ENCODE data around the gene DLGAP3. TPM values are rescaled to one million over a fixed set of nuclear protein-coding genes. Genes with fewer than 3 reads are reported as not detected.

DLGAP3 gene
- total RNA-seq, 1 experiment from 2014 or later: 9.2 TPM

DNA sequence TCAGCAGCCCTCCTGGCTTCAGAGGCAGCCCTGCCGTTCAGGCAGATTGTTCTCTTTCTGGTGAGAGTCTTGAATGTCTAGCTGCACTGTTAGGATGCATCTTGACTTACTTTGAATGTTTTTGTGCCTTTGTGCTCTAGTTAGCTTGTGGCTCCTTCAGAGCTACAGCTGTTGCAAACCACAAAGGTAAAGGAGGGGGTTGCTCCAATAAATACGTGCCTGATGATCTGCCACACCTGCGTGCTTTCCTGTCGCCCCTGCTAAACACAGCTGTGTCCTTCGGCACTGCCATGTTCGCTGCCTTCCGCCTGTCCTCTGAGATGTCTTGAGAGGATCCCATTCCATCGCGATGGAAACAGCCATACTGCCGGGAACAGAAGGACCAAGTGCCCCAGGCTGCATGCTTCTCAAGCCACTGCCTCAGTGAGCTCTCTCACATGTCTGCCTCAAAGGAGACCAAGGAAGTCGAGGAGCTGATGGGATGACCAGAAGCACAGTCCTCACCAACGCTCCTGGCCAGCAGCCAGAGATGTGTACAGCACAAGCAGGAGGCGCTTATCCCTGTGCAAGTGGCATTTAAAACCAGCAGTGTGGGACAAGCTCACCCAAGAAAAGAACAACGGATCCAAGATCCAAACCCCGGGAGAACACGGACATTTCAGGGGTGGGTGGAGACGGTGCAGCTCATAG is 57.9 kb downstream of the DLGAP3 start:
- H3K27me3 ChIP-seq (ENCODE audit: control insufficient read depth, insufficient read depth, low read length): peaks cover 6% of the 10 kb centered on the region; the same call in 1 of the 2 replicates
- no peak for DNase-seq
- H3K36me3 ChIP-seq (replicated peaks; ENCODE audit: control insufficient read depth, insufficient read depth, low read length): no peaks in the 10 kb centered on the region
- H3K4me3 ChIP-seq (ENCODE audit: insufficient read depth, low read depth, low read length): no peak overlapping the region

- peak; percentile 38 for DNase-seq
- H3K27me3 ChIP-seq (ENCODE audit: control insufficient read depth, insufficient read depth, low read length): peaks cover 16% of the 10 kb centered on the region; the same call in 1 of the 2 replicates
- no peaks in the 10 kb centered on the region for H3K36me3 ChIP-seq (replicated peaks; ENCODE audit: control insufficient read depth, insufficient read depth, low read length)
- no peak overlapping the region for H3K4me3 ChIP-seq (ENCODE audit: insufficient read depth, low read depth, low read length)
Measured at GRCh38 chr1:34870395-34870794, 59.1 kb downstream of the DLGAP3 start.

GRCh38 chr1:34869760-34870159 is 59.7 kb downstream of the DLGAP3 start:
- peaks cover 21% of the 10 kb centered on the region for H3K27me3 ChIP-seq (ENCODE audit: control insufficient read depth, insufficient read depth, low read length)
- no peaks in the 10 kb centered on the region for H3K36me3 ChIP-seq (replicated peaks; ENCODE audit: control insufficient read depth, insufficient read depth, low read length)
- no peak for DNase-seq
- H3K4me3 ChIP-seq (ENCODE audit: insufficient read depth, low read depth, low read length): no peak overlapping the region

DNA sequence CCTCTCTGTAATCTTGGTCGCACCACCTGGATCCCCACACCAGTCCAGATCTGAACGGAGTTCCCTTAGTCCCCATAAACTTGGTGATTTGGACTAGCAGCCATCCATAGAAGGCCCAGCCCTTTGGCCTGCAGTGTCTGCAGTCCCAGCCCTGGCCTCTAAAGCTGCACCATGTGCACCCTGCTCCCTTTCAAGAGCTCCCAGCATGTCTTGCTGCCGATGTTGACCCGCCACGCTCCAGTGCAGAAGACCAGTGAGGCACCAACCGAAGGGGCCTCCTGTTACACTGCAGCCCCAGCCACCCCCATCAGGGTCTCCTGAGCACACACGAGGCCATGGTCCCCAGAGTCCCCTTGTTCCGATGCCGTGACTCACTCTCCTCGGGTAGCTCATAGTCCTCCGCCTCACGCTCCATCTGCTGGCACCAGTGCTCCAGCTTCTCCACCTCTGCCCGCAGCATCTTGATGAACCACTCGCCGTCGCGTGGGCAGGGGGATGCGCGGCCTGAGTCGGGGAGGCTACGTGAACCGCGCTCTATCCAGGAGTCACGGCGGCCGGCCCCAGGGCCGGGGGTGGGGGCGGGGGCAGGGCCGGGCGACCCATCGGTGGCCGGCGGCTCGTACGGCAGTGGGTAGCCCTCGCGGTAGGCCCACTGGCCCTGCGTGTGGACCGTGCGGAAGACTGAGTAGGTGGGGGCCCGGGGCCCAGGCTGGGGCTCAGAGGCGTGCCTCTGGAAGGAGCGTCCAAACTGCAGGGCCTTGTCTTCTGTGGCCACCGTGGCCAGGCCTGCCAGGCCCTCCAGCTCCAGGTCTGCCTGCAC is 61.0 kb downstream of the DLGAP3 start:
- Histone ChIP-seq H3K27me3 (ENCODE audit: control insufficient read depth, insufficient read depth, low read length) (peaks cover 30% of the 10 kb centered on the region), H3K4me3 (ENCODE audit: insufficient read depth, low read depth, low read length) (no peak overlapping the region), H3K36me3 (replicated peaks; ENCODE audit: control insufficient read depth, insufficient read depth, low read length) (no peaks in the 10 kb centered on the region)
- DNase-seq: peak; percentile 30

GRCh38 chr1:34867415-34867814 is 62.0 kb downstream of the DLGAP3 start:
- H3K27me3 ChIP-seq (ENCODE audit: control insufficient read depth, insufficient read depth, low read length): peaks cover 30% of the 10 kb centered on the region
- H3K4me3 ChIP-seq (ENCODE audit: insufficient read depth, low read depth, low read length): no peak overlapping the region
- no peaks in the 10 kb centered on the region for H3K36me3 ChIP-seq (replicated peaks; ENCODE audit: control insufficient read depth, insufficient read depth, low read length)
- no peak for DNase-seq

GRCh38 chr1:34866762-34867109 is 62.7 kb downstream of the DLGAP3 start:
- peaks cover 30% of the 10 kb centered on the region for H3K27me3 ChIP-seq (ENCODE audit: control insufficient read depth, insufficient read depth, low read length)
- H3K36me3 ChIP-seq (replicated peaks; ENCODE audit: control insufficient read depth, insufficient read depth, low read length): no peaks in the 10 kb centered on the region
- DNase-seq: no peak
- peak overlapping the region; percentile 75; the same call in 1 of the 2 replicates for H3K4me3 ChIP-seq (ENCODE audit: insufficient read depth, low read depth, low read length)

GRCh38 chr1:34865981-34866761 is 63.3 kb downstream of the DLGAP3 start:
- peak; percentile 95 for DNase-seq
- Histone ChIP-seq H3K36me3 (replicated peaks; ENCODE audit: control insufficient read depth, insufficient read depth, low read length) (no peaks in the 10 kb centered on the region), H3K4me3 (ENCODE audit: insufficient read depth, low read depth, low read length) (peak overlapping the region; percentile 75), H3K27me3 (ENCODE audit: control insufficient read depth, insufficient read depth, low read length) (peaks cover 30% of the 10 kb centered on the region)

DNA sequence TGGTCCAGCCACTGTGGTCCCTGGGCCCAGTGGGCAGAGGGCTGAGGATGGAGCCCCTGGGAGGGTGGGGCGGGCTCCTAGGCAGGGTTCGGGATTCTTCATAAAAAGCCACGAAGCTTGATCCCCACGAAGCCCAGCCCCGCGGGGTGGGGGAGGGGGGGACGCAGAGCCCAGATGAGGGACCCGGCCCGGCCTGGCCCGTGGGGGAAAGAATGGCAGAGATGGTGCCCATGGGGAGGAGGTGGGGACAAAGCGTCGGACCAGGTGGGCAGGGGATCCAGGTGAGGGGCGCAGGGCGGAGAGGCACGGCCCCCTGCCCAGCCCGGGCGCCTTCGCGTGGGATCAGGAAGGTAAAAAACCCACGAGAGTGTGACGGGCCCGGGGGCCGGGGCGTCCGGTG is 63.9 kb downstream of the DLGAP3 start:
- no peaks in the 10 kb centered on the region for H3K36me3 ChIP-seq (replicated peaks; ENCODE audit: control insufficient read depth, insufficient read depth, low read length)
- DNase-seq: peak; percentile 80
- peaks cover 30% of the 10 kb centered on the region for H3K27me3 ChIP-seq (ENCODE audit: control insufficient read depth, insufficient read depth, low read length)
- H3K4me3 ChIP-seq (ENCODE audit: insufficient read depth, low read depth, low read length): peak overlapping the region; percentile 75

GRCh38 chr1:34864759-34865158 is 64.7 kb downstream of the DLGAP3 start:
- no peak overlapping the region for H3K4me3 ChIP-seq (ENCODE audit: insufficient read depth, low read depth, low read length)
- peaks cover 30% of the 10 kb centered on the region for H3K27me3 ChIP-seq (ENCODE audit: control insufficient read depth, insufficient read depth, low read length)
- DNase-seq: no peak
- H3K36me3 ChIP-seq (replicated peaks; ENCODE audit: control insufficient read depth, insufficient read depth, low read length): no peaks in the 10 kb centered on the region

- H3K27me3 ChIP-seq (ENCODE audit: control insufficient read depth, insufficient read depth, low read length): peaks cover 30% of the 10 kb centered on the region
- no peaks in the 10 kb centered on the region for H3K36me3 ChIP-seq (replicated peaks; ENCODE audit: control insufficient read depth, insufficient read depth, low read length)
- no peak overlapping the region for H3K4me3 ChIP-seq (ENCODE audit: insufficient read depth, low read depth, low read length)
- no peak for DNase-seq
Measured at GRCh38 chr1:34863501-34863900, 65.9 kb downstream of the DLGAP3 start.

DNA sequence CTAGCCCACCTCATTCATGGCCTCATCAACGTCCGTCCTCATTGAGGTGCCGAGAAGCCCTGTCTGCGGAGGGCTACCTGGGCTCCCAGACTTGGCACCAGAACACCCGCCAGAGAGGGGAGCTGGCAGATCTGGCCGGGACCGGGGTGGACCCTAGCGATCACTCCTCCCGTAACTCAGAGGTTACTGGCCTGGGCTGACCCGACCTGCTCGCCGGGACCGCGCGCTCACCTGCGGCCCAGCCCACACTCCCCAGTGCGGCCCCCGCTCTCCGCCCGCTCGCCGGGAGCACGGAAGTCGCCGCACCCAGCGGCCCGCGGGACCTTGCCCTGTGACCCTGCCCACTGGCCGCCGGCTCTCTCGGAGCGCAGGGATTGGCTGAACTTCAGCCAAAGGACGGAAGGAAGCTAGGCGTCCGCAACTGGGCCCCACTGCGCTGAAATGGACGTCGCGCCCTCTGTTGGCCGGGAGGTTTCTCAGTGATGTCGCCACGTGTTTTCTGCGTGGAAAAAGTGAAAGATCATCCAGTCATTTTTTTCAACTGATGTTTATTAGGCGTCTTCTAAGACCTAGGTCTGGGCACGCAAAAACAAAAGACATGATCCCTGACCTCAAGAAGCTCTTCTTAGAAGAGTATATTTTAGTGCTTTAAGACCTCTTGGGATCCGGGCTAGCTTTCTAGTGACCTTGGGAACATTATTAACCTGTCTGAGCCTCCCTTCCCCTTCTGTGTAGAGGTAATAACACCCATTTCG is 69.8 kb downstream of the DLGAP3 start, which contains the start of gene SMIM12:
Gene SMIM12, minus strand, starts transcription at position 304 of the 755 bp plus-strand sequence. CDS start 3,772 bp downstream, outside the sequence.
- Histone ChIP-seq H3K27me3 (ENCODE audit: control insufficient read depth, insufficient read depth, low read length) (peaks cover 8% of the 10 kb centered on the region), H3K36me3 (replicated peaks; ENCODE audit: control insufficient read depth, insufficient read depth, low read length) (peaks cover 9% of the 10 kb centered on the region), H3K4me3 (ENCODE audit: insufficient read depth, low read depth, low read length) (peak within 1 kb of the TSS; percentile 85)
- DNase-seq: peak; percentile 98

- Histone ChIP-seq H3K36me3 (replicated peaks; ENCODE audit: control insufficient read depth, insufficient read depth, low read length) (peaks cover 9% of the 10 kb centered on the region), H3K4me3 (ENCODE audit: insufficient read depth, low read depth, low read length) (peak overlapping the region; percentile 85), H3K27me3 (ENCODE audit: control insufficient read depth, insufficient read depth, low read length) (peaks cover 3% of the 10 kb centered on the region; the same call in 1 of the 2 replicates)
- DNase-seq: peak; percentile 23
Measured at GRCh38 chr1:34858901-34859445, 70.5 kb downstream of the DLGAP3 start.

DNA sequence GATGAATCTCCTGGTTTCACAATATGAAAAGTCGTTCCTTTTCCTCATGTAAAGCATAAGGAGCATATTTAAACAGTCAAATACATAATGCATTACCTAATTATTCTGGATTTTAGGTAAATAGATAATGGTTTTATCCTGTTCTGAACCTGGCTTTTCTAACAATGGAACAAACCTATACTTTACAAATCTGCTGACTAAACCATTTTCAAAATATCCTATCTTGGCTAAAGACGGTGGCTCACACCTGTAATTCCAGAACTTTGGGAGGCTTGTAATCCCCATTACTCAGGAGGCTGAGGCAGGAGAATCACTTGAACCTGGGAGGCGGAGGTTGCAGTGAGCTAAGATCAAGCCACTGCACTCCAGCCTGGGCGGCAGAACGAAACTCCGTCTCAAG is 72.8 kb downstream of the DLGAP3 start:
- DNase-seq: no peak
- Histone ChIP-seq H3K4me3 (ENCODE audit: insufficient read depth, low read depth, low read length) (no peak overlapping the region), H3K36me3 (replicated peaks; ENCODE audit: control insufficient read depth, insufficient read depth, low read length) (peaks cover 9% of the 10 kb centered on the region), H3K27me3 (ENCODE audit: control insufficient read depth, insufficient read depth, low read length) (no peaks in the 10 kb centered on the region; the same call in 1 of the 2 replicates)

Data from H7 (cell line).